Neuronal stem cell (in vitro differentiated cells): Measurements from ENCODE around the gene FAM107B.
A peak's percentile ranks its signal among the peaks of the same experiment; 100 is the strongest.

ENCODE experiments used
- DNase-seq: peaks from one replicate; pipeline ENCODE4 v3.0.0-alpha.2; 2013; ENCODE audit warnings: low spot score
- H2AFZ ChIP-seq: one replicate; pipeline ENCODE4 v1.6.1; 2013; ENCODE audit warnings: mild to moderate bottlenecking, low read length, inconsistent platforms
- H2AK5ac ChIP-seq: 2 replicates; pipeline ENCODE4 v1.6.1; 2013; ENCODE audit warnings: low read depth, mild to moderate bottlenecking, inconsistent platforms, low read length, moderate library complexity, mixed read lengths
- H2BK120ac ChIP-seq: 2 replicates; pipeline ENCODE4 v1.6.1; 2013; ENCODE audit warnings: low read depth, mild to moderate bottlenecking, inconsistent platforms, low read length, moderate library complexity, mixed read lengths
- H2BK12ac ChIP-seq: one replicate; pipeline ENCODE4 v1.6.1; 2013; ENCODE audit warnings: low read length, inconsistent platforms
- H2BK15ac ChIP-seq: 2 replicates; pipeline ENCODE4 v1.6.1; 2013; ENCODE audit warnings: mild to moderate bottlenecking, low read length, inconsistent platforms, mixed read lengths
- H2BK5ac ChIP-seq: one replicate; pipeline ENCODE4 v1.6.1; 2013; ENCODE audit warnings: inconsistent platforms, mild to moderate bottlenecking, low read length, moderate library complexity
- H3K14ac ChIP-seq: one replicate; pipeline ENCODE4 v1.6.1; 2013; ENCODE audit warnings: low read length, inconsistent platforms
- H3K18ac ChIP-seq: 2 replicates; pipeline ENCODE4 v1.6.1; 2013; ENCODE audit warnings: low read length, inconsistent platforms
- H3K23ac ChIP-seq: 2 replicates; pipeline ENCODE4 v1.6.1; 2013; ENCODE audit warnings: low read depth, mild to moderate bottlenecking, mixed read lengths, low read length, inconsistent platforms; ENCODE audit not compliant: poor library complexity
- H3K27ac ChIP-seq: replicated peaks from 3 replicates; pipeline ENCODE4 v1.5.1; 2013; ENCODE audit warnings: low read length, inconsistent platforms
- H3K27me3 ChIP-seq, 3 experiments: 2 replicates each; pipeline ENCODE4 v1.6.1; 2013; ENCODE audit warnings: low read length in 3 of 3, mild to moderate bottlenecking in 2 of 3, inconsistent platforms in 1 of 3, low read depth in 1 of 3, mixed read lengths in 1 of 3, moderate library complexity in 1 of 3; ENCODE audit not compliant: control insufficient read depth in 3 of 3, insufficient read depth in 3 of 3
- H3K36me3 ChIP-seq, 2 donors: replicated peaks in 1 of 2; 2 replicates each; pipeline ENCODE4 v1.6.1; 2013; ENCODE audit warnings: low read length in 2 of 2; ENCODE audit not compliant: control insufficient read depth in 2 of 2, insufficient read depth in 2 of 2
- H3K4ac ChIP-seq: 2 replicates; pipeline ENCODE4 v1.6.1; 2013; ENCODE audit warnings: inconsistent platforms, mild to moderate bottlenecking, low read length, moderate library complexity
- H3K4me1 ChIP-seq, 2 donors: 1 replicate in 1 of 2; 2 replicates in 1 of 2; pipeline ENCODE4 v1.6.1; 2013; ENCODE audit warnings: low read length in 2 of 2, low read depth in 1 of 2; ENCODE audit not compliant: control insufficient read depth in 2 of 2, insufficient read depth in 1 of 2
- H3K4me2 ChIP-seq: one replicate; pipeline ENCODE4 v1.6.1; 2013; ENCODE audit warnings: mild to moderate bottlenecking, low read length, inconsistent platforms; ENCODE audit not compliant: insufficient read depth, poor library complexity, severe bottlenecking
- H3K4me3 ChIP-seq, 2 donors: 2 replicates each; pipeline ENCODE4 v1.5.1; 2013; ENCODE audit warnings: low read length in 2 of 2, mild to moderate bottlenecking in 2 of 2, inconsistent platforms in 1 of 2, moderate library complexity in 1 of 2
- H3K79me1 ChIP-seq: one replicate; pipeline ENCODE4 v1.6.1; 2013; ENCODE audit warnings: low read depth, mild to moderate bottlenecking, inconsistent platforms, low read length, moderate library complexity
- H3K9ac ChIP-seq: one replicate; pipeline ENCODE4 v1.6.1; 2013; ENCODE audit warnings: mild to moderate bottlenecking, low read depth, low read length, inconsistent platforms; ENCODE audit not compliant: poor library complexity
- H3K9me3 ChIP-seq, 2 donors: replicated peaks in 1 of 2; 2 replicates each; pipeline versions ENCODE3 to v1.6.1; 2013; ENCODE audit warnings: low read length in 2 of 2, mild to moderate bottlenecking in 2 of 2, inconsistent platforms in 1 of 2, low read depth in 1 of 2, mixed read lengths in 1 of 2, moderate library complexity in 1 of 2; ENCODE audit not compliant: control insufficient read depth in 2 of 2, insufficient read depth in 1 of 2
- H4K8ac ChIP-seq: one replicate; pipeline ENCODE4 v1.6.1; 2013; ENCODE audit warnings: low read depth, mild to moderate bottlenecking, inconsistent platforms, low read length, moderate library complexity
- H4K91ac ChIP-seq: one replicate; pipeline ENCODE4 v1.6.1; 2013; ENCODE audit warnings: low read length, low read depth, mild to moderate bottlenecking, inconsistent platforms; ENCODE audit not compliant: poor library complexity
- WGBS, 2 donors: extraction: QIAGEN DNeasy Blood & Tissue Kit; methylation state at CpG; one replicate each; pipeline ENCODE4 v1.1.7; 2013; ENCODE audit warnings: missing lambda C conversion rate in 2 of 2, mixed read lengths in 1 of 2; ENCODE audit not compliant: insufficient read length in 2 of 2, insufficient replicate concordance in 1 of 2; ENCODE audit errors: extremely low coverage in 2 of 2; 5-methylcytosine and 5-hydroxymethylcytosine counted together

FAM107B gene

GRCh38 chr10:14653271-14654161 lies 121.2 kb downstream of the FAM107B start:
- no peak overlapping the region for H2BK120ac ChIP-seq
- peak overlapping the region; percentile 33 for H2BK5ac ChIP-seq
- no peak overlapping the region for H2BK15ac ChIP-seq
- no peaks in the 10 kb centered on the region for H3K27me3 ChIP-seq
- H3K36me3 ChIP-seq: no peaks in the 10 kb centered on the region
- no peak overlapping the region for H3K4ac ChIP-seq
- H3K27ac ChIP-seq: peak overlapping the region; percentile 84
- no CpG with 5 or more reads among the region's 8 CpGs for WGBS, 2 donors
- H3K23ac ChIP-seq: no peak overlapping the region
- DNase-seq: peak; percentile 78
- H3K4me1 ChIP-seq: peaks cover 21 to 27% of the 10 kb centered on the region in 2 donors
- H3K9ac ChIP-seq: no peak overlapping the region
- H3K4me2 ChIP-seq: peak overlapping the region; percentile 20
- H3K9me3 ChIP-seq: no peaks in the 10 kb centered on the region
- H3K18ac ChIP-seq: peak overlapping the region; percentile 5
- H4K91ac ChIP-seq: no peak overlapping the region
- H3K4me3 ChIP-seq: no peak overlapping the region
- no peak overlapping the region for H2AK5ac ChIP-seq
- H3K14ac ChIP-seq: no peak overlapping the region
- H2BK12ac ChIP-seq: no peak overlapping the region
- H2AFZ ChIP-seq: no peak overlapping the region
- H4K8ac ChIP-seq: no peak overlapping the region
- H3K79me1 ChIP-seq: no peaks in the 10 kb centered on the region

GRCh38 chr10:14652816-14653215 lies 121.9 kb downstream of the FAM107B start:
- Histone ChIP-seq H2BK12ac (no peak overlapping the region), H3K4me3 (no peak overlapping the region), H3K4ac (no peak overlapping the region), H3K14ac (no peak overlapping the region), H2BK15ac (no peak overlapping the region), H3K27me3 (no peaks in the 10 kb centered on the region), H2BK120ac (no peak overlapping the region), H3K36me3 (no peaks in the 10 kb centered on the region), H3K23ac (no peak overlapping the region), H4K8ac (no peak overlapping the region), H2AK5ac (no peak overlapping the region), H3K4me2 (no peak overlapping the region), H4K91ac (no peak overlapping the region), H2AFZ (no peak overlapping the region), H3K9me3 (no peaks in the 10 kb centered on the region), H3K4me1 (peaks cover 22 to 29% of the 10 kb centered on the region in 2 donors), H3K27ac (peak overlapping the region; percentile 84), H3K79me1 (no peaks in the 10 kb centered on the region), H3K18ac (peak overlapping the region; percentile 32), H2BK5ac (peak overlapping the region; percentile 33), H3K9ac (no peak overlapping the region)
- no peak for DNase-seq
- WGBS, 2 donors: no CpG with 5 or more reads among the region's 5 CpGs

- Histone ChIP-seq H3K79me1 (no peaks in the 10 kb centered on the region), H2AK5ac (no peak overlapping the region), H3K23ac (no peak overlapping the region)
Measured at GRCh38 chr10:14652067-14652466, 122.6 kb downstream of the FAM107B start.

GRCh38 chr10:14649739-14650138 lies 125.0 kb downstream of the FAM107B start:
- Histone ChIP-seq H2AFZ (no peak overlapping the region), H3K36me3 (no peaks in the 10 kb centered on the region), H3K9me3 (no peaks in the 10 kb centered on the region), H3K4me1 (peaks cover 15 to 37% of the 10 kb centered on the region in 2 donors), H3K4ac (no peak overlapping the region), H3K18ac (peak overlapping the region; percentile 73), H3K27me3 (no peaks in the 10 kb centered on the region), H3K79me1 (no peaks in the 10 kb centered on the region), H4K91ac (no peak overlapping the region), H2BK120ac (no peak overlapping the region), H3K9ac (no peak overlapping the region), H3K14ac (no peak overlapping the region), H2BK12ac (no peak overlapping the region), H2BK15ac (no peak overlapping the region), H3K23ac (no peak overlapping the region), H2AK5ac (no peak overlapping the region), H3K4me3 (no peak overlapping the region), H2BK5ac (no peak overlapping the region), H3K4me2 (no peak overlapping the region), H3K27ac (no peak overlapping the region), H4K8ac (no peak overlapping the region)
- WGBS, 2 donors: no CpG with 5 or more reads among the region's 4 CpGs
- no peak for DNase-seq

More at GRCh38 chr10:14652067-14652466, 122.6 kb downstream of the FAM107B start:
- no peak overlapping the region for H3K18ac ChIP-seq
- no peak for DNase-seq
- no peak overlapping the region for H3K4me3 ChIP-seq
- no peaks in the 10 kb centered on the region for H3K36me3 ChIP-seq
- H3K9ac ChIP-seq: no peak overlapping the region
- H2BK120ac ChIP-seq: no peak overlapping the region
- no peak overlapping the region for H2BK12ac ChIP-seq
- H2BK5ac ChIP-seq: no peak overlapping the region
- no peak overlapping the region for H2BK15ac ChIP-seq
- H3K27me3 ChIP-seq: no peaks in the 10 kb centered on the region
- peaks cover 24 to 33% of the 10 kb centered on the region in 2 donors for H3K4me1 ChIP-seq
- H3K27ac ChIP-seq: no peak overlapping the region
- H4K8ac ChIP-seq: no peak overlapping the region
- no peak overlapping the region for H2AFZ ChIP-seq
- no CpG with 5 or more reads among the region's 3 CpGs for WGBS, 2 donors
- no peak overlapping the region for H3K4ac ChIP-seq
- H3K9me3 ChIP-seq: no peaks in the 10 kb centered on the region
- H3K4me2 ChIP-seq: no peak overlapping the region
- H4K91ac ChIP-seq: no peak overlapping the region
- H3K14ac ChIP-seq: no peak overlapping the region
